HG03064 (cell line): Measurements from ENCODE around the gene THAP8.

Experiments used
- ATAC-seq: cut with Tn5 transposase; IDR thresholded peaks from one replicate; pipeline ENCODE4 v1.9.1; 2021; ENCODE audit warnings: low read depth; ENCODE audit not compliant: unreplicated experiment

Gene THAP8, protein sequence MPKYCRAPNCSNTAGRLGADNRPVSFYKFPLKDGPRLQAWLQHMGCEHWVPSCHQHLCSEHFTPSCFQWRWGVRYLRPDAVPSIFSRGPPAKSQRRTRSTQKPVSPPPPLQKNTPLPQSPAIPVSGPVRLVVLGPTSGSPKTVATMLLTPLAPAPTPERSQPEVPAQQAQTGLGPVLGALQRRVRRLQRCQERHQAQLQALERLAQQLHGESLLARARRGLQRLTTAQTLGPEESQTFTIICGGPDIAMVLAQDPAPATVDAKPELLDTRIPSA

DNA sequence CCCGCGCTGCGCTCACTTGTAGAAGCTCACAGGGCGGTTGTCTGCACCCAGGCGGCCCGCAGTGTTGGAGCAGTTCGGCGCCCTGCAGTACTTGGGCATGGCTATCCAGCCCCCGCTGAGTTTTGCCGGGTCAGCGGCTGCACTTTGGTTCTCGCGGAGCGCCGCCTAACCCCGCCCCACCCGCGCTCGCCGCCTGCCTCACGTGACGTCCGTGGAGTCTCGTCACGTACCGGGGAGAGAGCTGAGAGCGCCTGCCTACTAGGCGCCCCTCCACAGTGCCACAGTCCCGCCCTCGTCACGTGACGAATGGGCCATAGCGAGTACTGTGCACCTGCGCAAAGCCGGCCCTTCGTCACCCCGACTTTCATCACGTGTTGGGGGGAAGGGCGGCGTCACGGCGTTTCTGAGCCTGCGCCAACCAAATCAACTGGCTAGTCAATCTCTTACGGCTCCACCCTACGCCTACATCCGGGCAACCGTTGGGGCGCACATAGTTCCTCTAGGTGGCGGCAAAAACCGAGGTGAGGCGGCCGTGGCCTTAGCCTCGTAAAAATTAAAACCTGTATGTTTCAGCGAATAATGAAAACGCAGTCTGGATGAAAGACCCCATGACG, at the start of gene THAP8:
Gene THAP8, minus strand, starts transcription at position 167 of the 614 bp plus-strand sequence. Its CDS starts 68 bp downstream, at position 99.
- peak; percentile 77 for ATAC-seq

DNA sequence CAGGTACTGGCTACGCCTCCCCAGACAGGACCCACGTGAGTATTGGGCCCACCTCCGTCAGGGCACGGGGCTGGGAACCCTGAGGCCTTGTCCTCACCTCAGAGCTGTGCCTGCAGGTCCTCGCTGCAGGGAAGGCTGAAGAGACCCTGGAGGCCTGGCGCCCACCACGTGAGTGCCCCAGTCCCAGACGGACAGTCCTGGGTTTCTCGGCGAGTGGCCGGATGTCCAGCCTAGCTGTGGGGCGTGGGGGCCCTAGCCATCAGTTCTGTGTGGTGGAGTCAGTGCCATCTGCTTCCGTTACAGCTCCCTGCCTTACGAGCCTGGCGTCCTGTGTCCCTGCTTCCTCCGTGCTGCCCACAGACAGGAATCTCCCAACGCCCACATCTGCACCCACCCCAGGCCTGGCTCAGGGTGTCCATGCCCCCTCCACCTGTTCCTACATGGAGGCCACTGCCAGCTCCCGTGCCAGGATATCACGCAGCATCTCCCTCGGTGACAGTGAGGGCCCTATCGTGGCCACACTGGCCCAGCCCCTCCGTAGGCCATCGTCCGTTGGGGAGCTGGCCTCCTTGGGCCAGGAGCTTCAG, 49.0 kb upstream of the THAP8 start:
- ATAC-seq = no peak

DNA sequence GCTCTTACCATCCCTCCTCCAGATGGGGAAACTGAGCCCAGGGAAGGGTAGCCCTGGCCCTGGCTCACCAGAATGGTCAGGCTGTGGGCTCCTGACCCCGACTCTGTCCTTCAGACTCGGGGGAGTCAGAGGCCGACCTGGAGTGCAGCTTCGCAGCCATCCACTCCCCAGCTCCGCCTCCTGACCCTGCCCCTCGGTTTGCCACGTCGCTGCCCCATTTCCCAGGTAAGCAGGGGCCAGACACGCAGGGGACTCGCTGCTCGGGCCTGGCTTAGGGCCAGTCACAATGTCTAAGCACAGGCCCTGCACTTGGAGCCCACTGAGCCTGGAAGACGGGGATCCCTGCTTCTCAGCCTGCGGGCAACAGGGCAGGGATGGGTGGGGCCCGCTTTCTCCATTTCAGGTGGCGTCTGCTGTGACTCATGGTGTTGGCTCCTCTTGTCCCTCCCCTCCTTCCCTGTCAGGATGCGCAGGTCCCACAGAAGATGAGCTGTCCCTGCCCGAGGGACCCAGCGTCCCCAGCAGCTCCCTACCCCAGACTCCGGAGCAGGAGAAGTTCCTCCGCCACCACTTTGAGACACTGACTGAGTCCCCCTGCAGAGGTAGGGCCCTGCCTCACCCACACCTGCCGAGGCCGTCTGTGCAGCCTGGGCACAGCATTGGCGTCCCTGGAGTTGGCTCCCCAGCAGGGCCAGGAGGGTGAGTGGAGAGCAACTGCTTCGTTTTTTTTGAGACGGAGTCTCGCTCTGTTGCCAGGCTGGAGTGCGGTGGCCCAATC, 47.7 kb upstream of the THAP8 start:
- ATAC-seq = no peak

DNA sequence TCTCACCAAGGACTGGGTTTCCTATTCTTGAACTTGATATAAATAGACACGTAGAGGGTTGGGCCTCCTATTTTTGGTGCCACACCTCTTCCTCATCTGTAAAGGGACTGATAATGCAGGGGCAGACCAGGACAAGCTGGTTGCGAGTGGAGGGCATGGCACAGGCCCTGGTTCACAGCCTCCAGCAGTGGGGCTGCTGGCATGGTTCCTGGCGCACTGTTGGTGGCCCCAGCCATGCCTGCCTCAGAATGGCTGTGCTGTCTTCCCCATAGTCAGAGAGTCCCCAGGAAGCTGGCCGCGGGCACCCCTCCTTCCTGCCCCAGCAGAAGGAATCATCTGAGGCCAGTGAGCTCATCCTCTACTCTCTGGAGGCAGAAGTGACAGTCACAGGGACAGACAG, 46.4 kb upstream of the THAP8 start:
- no peak for ATAC-seq

DNA sequence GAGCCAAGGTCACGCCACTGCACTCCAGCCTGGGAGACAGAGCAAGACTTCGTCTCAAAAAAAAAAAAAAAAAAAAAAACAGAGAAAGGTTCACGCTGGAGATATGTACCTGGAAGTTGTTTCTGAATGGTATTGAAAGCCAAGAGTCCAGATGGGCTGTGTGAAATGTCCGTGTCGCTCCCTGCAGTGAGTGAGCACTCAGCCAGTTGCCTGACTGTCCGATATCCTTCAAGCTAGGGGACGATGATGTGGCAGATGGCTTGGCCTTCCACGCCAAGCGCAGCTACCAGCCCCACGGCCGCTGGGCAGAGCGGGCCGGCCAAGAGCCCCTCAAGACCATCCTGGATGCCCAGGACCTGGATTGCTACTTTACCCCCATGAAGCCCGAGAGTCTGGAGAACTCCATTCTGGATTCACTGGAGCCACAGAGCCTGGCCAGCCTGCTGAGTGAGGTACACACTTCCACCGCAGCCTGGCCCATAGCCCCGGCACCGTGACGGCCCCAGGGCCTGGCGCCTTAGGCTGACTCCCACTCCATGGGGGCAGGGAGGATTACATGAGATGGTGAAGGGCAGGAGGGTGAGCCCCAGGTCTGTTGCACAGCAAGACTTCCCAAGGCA, 45.2 kb upstream of the THAP8 start:
- no peak for ATAC-seq

DNA sequence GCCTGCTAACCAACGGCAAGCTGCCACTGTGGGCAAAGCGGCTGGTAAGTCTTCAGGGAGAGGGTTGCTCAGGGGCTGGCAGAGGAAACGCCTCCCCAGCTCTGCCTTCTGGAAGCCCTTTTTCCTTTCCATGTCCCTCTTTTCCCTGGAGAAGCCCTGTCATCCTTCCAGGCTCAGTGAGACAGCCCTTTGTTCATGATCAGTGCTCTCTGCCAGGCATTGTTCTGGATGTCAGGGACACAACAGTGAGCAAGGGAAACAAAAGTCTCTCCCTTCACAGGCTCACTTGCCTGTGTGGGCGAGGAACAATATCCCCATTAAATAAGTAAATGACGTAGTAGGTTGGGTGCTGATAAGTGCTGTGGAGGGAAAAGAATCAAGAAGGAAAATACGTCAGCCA, 43.0 kb upstream of the THAP8 start:
- no peak for ATAC-seq

DNA sequence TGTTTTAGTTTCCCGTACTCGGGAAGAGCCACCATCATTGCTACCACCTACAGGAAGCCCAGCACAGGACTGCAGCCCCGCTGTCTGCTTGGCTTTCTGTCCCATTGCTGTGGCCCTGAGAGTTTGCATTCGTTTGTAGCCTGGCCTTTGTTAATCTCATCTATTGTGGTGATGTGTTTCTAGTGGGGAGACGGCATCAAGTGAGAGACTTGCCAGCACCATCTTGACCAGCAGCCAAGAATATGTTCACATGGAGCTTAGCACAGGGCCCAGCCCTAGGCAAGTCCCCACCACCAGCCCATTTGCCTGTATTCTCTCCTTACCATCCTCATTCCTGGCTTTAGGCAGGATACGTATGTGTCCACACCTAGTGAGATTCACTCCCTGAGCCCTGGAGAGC, 39.6 kb upstream of the THAP8 start:
- no peak for ATAC-seq

DNA sequence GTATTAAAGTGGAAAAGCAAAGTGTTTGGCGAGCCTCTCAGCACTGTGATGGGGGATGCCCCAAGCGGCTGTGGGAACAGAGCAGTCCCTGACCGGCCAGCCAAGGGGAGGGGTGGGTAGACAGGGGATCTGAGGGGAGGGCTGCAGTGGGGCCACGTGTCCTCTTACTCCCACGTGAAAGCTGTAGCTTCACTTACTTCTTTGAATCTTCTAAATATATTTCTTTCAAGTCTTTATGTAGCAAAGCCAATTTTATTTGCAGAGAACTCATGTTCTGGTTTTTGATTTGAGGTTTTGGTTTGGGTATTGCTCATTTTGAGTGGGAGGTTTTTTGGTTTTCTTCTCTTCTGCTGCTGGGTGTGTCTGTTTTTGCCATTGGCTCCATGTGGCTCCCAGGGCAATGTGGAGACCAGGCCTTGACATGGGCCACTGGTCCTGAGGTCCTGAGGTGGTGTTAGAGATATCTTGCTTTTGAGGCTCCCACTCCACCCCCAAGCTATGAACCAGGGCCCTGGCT, 39.1 kb upstream of the THAP8 start:
- ATAC-seq = no peak

DNA sequence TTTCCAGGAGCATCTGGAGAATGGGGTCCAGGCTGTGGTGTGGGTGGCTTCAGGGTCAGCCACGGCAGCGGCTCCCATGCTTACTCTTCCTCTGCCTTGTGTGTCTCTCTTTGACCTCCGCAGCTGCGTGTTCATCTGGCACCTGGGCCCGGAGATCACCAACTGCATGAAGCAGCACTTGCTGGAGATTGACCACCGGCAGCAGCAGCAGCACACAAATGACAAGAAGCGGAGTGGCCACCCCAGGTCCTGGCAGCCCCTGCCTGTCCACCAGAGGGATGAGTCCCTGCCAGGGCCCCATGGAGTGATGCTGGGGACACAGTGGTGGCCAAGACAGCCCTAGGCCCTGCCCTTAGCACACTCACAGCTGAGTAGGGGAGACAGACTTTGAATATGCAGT, 38.5 kb upstream of the THAP8 start:
- ATAC-seq = no peak

DNA sequence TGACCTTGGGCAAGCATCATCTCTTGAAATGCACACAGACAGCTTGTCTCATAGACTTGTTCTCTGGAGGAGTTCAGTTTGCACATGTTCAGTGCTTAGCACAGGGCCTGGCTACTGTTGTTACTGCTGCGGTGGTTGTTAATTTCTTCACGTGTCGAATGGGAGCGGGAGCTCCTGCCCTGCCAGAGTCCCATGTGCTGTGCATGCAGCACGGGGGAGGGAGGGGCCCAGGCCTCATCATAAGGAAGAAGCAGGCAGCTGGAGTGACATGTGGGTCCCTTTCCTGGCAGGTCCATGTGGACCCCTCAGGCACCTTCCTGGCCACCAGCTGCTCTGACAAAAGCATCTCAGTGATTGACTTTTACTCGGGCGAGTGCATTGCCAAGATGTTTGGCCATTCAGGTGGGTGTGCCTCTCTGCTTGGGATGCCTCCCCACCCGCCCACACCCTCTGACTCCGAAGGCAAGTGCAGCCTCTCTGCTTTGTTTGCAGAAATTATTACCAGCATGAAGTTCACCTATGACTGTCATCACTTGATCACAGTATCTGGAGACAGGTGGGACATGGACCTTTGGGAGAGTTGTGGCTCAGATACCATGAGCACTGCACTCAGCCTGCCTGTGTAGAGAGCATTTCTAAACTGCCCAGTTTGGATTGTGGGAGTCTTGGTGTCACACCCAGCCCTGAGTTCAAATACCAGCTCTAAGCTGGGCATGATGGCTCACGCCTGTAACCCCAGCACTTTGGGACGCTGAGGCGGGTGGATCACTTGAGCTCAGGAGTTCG, 37.0 kb upstream of the THAP8 start:
- ATAC-seq = no peak

DNA sequence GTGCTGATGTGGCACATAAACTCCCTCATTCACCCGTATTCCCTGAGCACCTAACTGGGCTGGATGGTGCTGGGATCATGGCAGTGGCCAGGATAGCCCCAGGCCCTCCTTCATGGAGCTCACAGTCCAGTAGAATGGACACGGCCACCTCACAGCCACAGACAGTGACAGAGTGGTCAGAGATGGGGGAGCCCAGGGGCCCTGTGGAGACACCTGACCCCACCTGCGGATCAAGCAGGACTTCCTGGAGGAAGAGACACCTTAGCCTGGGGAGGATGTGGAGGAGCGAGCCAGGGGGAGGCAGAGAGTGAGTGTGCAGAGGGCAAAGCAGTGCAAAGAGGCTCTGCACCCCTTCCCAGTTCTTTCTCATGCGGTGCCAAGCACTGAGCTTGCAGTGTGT, 35.8 kb upstream of the THAP8 start:
- ATAC-seq = no peak

DNA sequence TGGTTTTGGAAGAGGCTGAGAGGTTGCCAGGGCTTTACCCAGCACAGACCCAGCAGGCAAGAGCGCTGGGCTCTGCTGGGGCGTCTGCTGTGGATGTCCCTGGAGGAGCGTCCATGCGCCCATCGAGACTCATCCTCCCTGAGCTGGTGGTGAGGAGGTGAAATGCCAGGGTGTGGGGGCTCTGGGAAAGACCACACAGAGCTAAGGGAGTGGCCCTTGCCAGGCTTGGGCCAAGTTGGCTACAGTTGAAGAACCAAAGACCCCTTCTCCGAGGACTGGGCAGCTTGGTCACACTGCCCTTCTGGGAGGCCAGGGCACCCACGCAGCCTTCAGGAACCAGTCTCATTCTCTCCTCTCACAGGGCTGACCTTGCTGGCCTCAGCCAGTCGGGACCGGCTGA, 32.2 kb upstream of the THAP8 start:
- no peak for ATAC-seq

DNA sequence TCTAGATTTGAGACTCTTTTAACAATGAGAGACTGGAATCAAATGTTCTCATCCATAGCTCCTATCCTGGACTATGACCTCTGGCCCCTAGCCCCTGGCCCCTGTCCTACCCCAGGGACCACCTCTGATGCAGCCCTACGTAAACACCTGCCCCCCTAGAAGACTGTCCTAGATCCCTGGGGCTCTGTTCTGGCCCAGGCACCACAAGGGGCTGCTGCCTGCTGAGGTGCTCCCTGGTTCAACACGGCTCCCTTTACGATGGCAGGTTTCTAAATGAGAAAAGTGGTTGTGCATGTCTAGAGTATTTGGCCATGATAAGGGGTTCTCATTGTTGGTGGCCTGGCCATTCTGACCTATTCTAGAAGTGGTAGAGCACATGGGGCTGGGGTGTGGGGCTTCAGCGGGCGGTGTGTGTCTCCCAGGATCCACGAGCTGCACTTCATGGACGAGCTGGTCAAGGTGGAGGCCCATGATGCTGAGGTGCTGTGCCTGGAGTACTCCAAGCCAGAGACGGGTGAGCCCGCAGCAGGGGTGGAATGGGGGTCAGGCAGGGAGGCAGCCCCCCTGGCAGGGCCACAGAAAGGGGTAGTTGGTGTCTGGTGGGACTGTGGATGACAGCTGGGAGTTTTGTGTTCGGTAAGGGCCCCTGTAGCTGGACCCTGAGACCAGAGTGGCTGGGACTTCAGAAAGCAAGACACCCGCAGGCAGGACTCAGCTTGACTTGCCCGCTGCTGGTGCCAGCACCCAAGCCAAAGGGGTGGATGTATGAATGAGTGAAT, 30.3 kb upstream of the THAP8 start:
- ATAC-seq = no peak

DNA sequence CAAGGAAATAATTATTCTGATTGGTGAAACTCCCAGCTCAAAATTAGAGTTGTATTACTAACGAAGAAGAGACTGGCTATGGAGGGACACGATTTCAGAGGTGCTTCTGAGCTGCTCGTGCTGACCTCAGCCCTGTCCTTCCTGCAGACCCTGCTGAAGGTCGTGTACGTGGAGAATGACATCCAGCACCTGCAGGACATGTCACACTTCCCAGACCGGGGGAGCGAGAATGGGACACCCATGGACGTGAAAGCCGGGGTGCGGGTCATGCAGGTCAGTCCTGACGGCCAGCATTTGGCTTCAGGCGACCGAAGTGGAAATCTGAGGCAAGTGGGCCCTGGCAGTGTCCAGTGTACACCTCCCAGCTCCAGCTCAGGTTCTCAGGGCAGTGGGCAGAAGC, 28.8 kb upstream of the THAP8 start:
- ATAC-seq = no peak

DNA sequence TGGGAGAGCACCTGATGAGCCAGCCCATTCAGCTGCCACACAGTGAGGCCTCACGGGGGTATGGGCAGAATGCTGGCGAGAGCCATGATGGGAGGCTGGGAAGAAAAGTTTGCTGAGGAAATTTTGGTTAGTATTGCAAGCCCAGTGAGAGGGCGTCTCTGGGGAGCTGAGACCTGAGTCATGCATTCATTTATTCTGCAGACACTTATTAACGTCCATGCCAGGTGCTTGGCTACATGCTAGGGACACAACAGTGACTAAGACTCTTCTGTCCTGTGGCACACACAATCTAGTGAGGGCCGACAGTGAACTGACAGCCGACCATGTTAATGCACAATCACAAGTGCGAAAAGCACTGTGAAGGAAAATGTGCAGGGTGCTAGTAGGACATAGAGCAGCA, 27.8 kb upstream of the THAP8 start:
- ATAC-seq = no peak

DNA sequence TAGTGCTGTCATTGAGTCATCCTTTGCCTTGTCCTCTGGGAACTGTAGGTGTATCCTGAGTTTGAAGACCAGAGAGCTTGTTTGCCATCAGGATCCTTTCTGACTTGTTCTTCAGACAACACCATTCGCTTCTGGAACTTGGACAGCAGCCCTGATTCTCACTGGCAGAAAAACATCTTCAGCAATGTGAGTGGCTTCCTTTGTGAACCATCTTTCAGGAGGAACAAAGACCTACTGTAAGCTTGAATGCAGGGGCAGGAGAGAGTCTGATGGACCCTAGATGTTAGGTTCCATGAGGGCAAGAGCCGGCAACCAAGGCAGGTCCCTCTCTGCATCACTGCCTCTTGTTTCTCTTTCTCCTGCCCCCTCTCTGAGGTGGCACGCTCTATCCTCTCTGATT, 27.3 kb upstream of the THAP8 start:
- no peak for ATAC-seq

DNA sequence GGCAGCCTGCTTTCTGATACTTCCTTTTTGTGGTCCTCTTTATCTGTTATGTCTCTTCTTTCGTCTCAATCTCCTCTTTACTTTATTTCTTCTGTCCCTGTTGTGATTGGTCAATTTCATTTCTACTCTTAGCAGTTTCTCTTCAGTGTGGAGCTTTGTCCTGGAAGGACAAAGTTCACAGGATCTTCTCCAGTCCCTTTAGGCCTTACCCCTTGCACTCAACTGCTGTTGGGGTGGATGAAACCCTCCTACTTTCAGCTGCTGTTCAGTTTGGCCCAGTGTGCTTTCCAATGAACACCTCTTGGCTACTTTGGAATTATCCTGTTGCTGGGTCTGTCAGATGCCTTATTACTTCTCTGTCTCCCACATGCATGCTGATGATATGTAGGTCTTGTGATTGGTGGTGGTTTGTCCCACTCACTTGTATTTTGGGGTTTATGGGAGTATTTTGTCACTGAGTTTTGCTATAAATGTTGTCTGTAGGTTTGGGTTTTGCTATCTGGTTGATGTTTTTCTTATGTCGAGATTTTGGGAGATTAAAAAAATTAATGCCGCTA, 25.4 kb upstream of the THAP8 start:
- no peak for ATAC-seq

DNA sequence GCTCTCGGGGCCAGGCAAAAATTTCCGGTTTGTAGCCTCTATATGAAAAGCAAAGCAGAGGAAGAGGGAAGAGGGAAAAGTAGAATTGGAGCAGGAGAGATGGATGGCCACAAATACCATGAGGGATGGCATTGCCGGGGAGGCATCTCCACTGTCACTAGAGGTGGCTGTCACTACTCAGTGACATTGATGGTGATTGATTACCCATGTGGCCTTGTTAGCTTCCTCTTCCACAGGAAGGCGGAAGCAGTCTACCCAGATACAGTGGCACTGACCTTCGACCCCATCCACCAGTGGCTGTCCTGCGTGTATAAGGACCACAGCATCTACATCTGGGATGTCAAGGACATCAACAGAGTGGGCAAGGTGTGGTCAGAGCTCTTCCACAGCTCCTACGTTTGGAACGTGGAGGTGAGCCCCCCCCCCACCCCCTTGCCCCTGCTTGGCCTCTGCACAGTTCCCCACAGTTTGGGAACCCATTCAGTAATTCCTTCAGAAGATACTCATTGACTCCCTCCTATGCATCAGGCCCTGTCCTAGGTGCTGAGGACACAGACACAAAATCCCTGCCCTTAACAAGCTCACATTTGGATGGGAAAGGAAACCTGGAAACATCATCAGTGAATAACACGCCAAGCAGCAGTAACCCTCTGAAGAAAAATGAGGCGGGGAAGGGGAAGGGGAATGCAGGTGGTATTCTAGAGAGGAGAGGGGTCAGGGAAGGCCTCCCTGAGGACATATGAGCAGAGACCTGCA, 19.2 kb upstream of the THAP8 start:
- no peak for ATAC-seq
